Measurements from ENCODE around the gene LCE3D.

LCE3D gene

DNA sequence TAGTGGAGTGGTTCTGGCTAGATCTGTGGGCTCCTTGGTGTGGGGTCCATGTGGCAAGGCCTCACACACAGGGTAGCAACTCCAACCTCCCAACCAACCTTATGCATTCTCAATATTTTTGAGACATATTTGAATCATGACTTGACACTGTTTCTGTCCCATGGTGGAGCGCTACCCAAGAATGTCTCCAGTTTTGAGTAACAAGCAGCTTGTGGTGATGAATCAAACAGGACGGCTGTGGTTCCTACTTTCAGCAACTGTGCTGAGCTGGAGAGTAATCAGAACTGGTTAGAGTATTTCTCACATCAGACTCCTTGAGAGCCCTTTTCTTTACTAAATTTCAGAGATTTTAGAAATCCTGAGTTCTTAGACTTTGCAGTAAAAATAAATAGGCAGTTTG is 3.1 kb downstream of the LCE3D start:
- H4K20me1 ChIP-seq (ENCODE audit: insufficient read depth, low read length): no peaks in the 10 kb centered on the region
- no peak overlapping the region for H2AFZ ChIP-seq (ENCODE audit: low read depth, low read length)
- TF ChIP-seq, protein P1, sequence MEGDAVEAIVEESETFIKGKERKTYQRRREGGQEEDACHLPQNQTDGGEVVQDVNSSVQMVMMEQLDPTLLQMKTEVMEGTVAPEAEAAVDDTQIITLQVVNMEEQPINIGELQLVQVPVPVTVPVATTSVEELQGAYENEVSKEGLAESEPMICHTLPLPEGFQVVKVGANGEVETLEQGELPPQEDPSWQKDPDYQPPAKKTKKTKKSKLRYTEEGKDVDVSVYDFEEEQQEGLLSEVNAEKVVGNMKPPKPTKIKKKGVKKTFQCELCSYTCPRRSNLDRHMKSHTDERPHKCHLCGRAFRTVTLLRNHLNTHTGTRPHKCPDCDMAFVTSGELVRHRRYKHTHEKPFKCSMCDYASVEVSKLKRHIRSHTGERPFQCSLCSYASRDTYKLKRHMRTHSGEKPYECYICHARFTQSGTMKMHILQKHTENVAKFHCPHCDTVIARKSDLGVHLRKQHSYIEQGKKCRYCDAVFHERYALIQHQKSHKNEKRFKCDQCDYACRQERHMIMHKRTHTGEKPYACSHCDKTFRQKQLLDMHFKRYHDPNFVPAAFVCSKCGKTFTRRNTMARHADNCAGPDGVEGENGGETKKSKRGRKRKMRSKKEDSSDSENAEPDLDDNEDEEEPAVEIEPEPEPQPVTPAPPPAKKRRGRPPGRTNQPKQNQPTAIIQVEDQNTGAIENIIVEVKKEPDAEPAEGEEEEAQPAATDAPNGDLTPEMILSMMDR (IDR thresholded peaks at IDR 0.05; ENCODE audit: borderline replicate concordance, extremely low read depth, low read length, poor library complexity, severe bottlenecking): no peak
- TF ChIP-seq EZH2 (IDR thresholded peaks at IDR 0.05; ENCODE audit: borderline replicate concordance, low read depth, low read length, severe bottlenecking): no peak
- H3K27ac ChIP-seq (ENCODE audit: low read length): no peak overlapping the region
- no peaks in the 10 kb centered on the region for H3K36me3 ChIP-seq (ENCODE audit: insufficient read depth, low read length)
- no peak overlapping the region for H3K9ac ChIP-seq (ENCODE audit: low read depth, low read length)
- no peak overlapping the region for H3K4me2 ChIP-seq (ENCODE audit: insufficient read depth, low read length)
- H3K4me3 ChIP-seq (ENCODE audit: low read depth in 1 of 2, low read length in 2 of 2): no peak overlapping the region
- H3K4me1 ChIP-seq (ENCODE audit: insufficient read depth, low read length): no peaks in the 10 kb centered on the region
- ATAC-seq (ENCODE audit: insufficient read depth, low read depth) (no peak), DNase-seq (no peak)
- no peaks in the 10 kb centered on the region for H3K9me3 ChIP-seq (ENCODE audit: insufficient read depth, low read length, severe bottlenecking)
- peaks cover 9% of the 10 kb centered on the region for H3K27me3 ChIP-seq (ENCODE audit: insufficient read depth, low read length, poor library complexity)
- H3K79me2 ChIP-seq (ENCODE audit: insufficient read depth, low read length): no peaks in the 10 kb centered on the region

DNA sequence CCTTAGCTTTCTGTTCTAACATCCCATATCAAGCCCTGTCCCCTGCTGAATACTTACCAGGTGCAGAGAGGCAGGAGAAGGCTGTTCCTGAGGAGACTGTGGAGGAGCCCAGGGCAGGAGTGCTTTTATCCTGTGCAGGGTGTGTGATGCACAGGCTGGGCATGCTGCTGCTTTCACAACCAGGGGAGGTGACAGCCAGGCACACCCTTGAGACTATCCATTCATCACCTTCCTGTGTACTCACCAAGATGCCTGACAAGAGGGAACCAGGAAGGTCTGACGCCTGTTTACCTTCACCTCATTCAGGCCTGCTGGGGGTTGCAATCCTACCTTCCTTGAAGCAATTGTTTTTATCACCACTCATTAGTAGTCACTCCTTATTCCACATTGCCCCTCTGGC is 13.6 kb downstream of the LCE3D start, which contains the start of gene LCE3E:
LCE3E (minus strand) TSS at position 100 of the 400 bp plus-strand sequence. CDS start 572 bp downstream, outside the sequence.
- no peaks in the 10 kb centered on the region for H4K20me1 ChIP-seq (ENCODE audit: insufficient read depth, low read length)
- H3K9ac ChIP-seq (ENCODE audit: low read depth, low read length): no peak within 1 kb of the TSS
- H3K9me3 ChIP-seq (ENCODE audit: insufficient read depth, low read length, severe bottlenecking): no peaks in the 10 kb centered on the region
- no peak within 1 kb of the TSS for H3K27ac ChIP-seq (ENCODE audit: low read length)
- TF ChIP-seq EZH2 (IDR thresholded peaks at IDR 0.05; ENCODE audit: borderline replicate concordance, low read depth, low read length, severe bottlenecking): no peak
- TF ChIP-seq, protein P1 (IDR thresholded peaks at IDR 0.05; ENCODE audit: borderline replicate concordance, extremely low read depth, low read length, poor library complexity, severe bottlenecking): no peak
- H3K4me2 ChIP-seq (ENCODE audit: insufficient read depth, low read length): no peak within 1 kb of the TSS
- no peaks in the 10 kb centered on the region for H3K79me2 ChIP-seq (ENCODE audit: insufficient read depth, low read length)
- H3K4me1 ChIP-seq (ENCODE audit: insufficient read depth, low read length): no peaks in the 10 kb centered on the region
- no peak for ATAC-seq (ENCODE audit: insufficient read depth, low read depth)
- H2AFZ ChIP-seq (ENCODE audit: low read depth, low read length): no peak within 1 kb of the TSS
- no peak within 1 kb of the TSS for H3K4me3 ChIP-seq (ENCODE audit: low read depth in 1 of 2, low read length in 2 of 2)
- no peaks in the 10 kb centered on the region for H3K27me3 ChIP-seq (ENCODE audit: insufficient read depth, low read length, poor library complexity)
- DNase-seq: no peak
- no peaks in the 10 kb centered on the region for H3K36me3 ChIP-seq (ENCODE audit: insufficient read depth, low read length)

- ATAC-seq (ENCODE audit: insufficient read depth, low read depth): no peak
- H3K9me3 ChIP-seq (ENCODE audit: insufficient read depth, low read length, severe bottlenecking): no peaks in the 10 kb centered on the region
Measured at GRCh38 chr1:152565535-152566215, 14.6 kb downstream of the LCE3D start.

More at GRCh38 chr1:152565535-152566215, 14.6 kb downstream of the LCE3D start:
- no peak overlapping the region for H3K4me3 ChIP-seq (ENCODE audit: low read depth in 1 of 2, low read length in 2 of 2)
- H3K9ac ChIP-seq (ENCODE audit: low read depth, low read length): no peak overlapping the region
- no peaks in the 10 kb centered on the region for H3K4me1 ChIP-seq (ENCODE audit: insufficient read depth, low read length)
- no peaks in the 10 kb centered on the region for H4K20me1 ChIP-seq (ENCODE audit: insufficient read depth, low read length)
- TF ChIP-seq, protein P1 (IDR thresholded peaks at IDR 0.05; ENCODE audit: borderline replicate concordance, extremely low read depth, low read length, poor library complexity, severe bottlenecking): no peak
- no peak for TF ChIP-seq EZH2 (IDR thresholded peaks at IDR 0.05; ENCODE audit: borderline replicate concordance, low read depth, low read length, severe bottlenecking)
- no peaks in the 10 kb centered on the region for H3K79me2 ChIP-seq (ENCODE audit: insufficient read depth, low read length)
- DNase-seq: no peak
- no peaks in the 10 kb centered on the region for H3K27me3 ChIP-seq (ENCODE audit: insufficient read depth, low read length, poor library complexity)
- no peaks in the 10 kb centered on the region for H3K36me3 ChIP-seq (ENCODE audit: insufficient read depth, low read length)
- H3K27ac ChIP-seq (ENCODE audit: low read length): no peak overlapping the region
- H2AFZ ChIP-seq (ENCODE audit: low read depth, low read length): no peak overlapping the region
- H3K4me2 ChIP-seq (ENCODE audit: insufficient read depth, low read length): no peak overlapping the region

Measured in DND-41 (cell line).